Activated CD4-positive, alpha-beta T cell treated with anti-CD3 and anti-CD28 coated beads, Interleukin-2, amount 50 U/mL, for 48 hours (primary cell): ENCODE measurements around the gene PROC.

Source experiments
- DNase-seq, 2 experiments: peaks; one replicate each; pipeline ENCODE4 v3.0.0-alpha.2; 2020

PROC gene

DNA sequence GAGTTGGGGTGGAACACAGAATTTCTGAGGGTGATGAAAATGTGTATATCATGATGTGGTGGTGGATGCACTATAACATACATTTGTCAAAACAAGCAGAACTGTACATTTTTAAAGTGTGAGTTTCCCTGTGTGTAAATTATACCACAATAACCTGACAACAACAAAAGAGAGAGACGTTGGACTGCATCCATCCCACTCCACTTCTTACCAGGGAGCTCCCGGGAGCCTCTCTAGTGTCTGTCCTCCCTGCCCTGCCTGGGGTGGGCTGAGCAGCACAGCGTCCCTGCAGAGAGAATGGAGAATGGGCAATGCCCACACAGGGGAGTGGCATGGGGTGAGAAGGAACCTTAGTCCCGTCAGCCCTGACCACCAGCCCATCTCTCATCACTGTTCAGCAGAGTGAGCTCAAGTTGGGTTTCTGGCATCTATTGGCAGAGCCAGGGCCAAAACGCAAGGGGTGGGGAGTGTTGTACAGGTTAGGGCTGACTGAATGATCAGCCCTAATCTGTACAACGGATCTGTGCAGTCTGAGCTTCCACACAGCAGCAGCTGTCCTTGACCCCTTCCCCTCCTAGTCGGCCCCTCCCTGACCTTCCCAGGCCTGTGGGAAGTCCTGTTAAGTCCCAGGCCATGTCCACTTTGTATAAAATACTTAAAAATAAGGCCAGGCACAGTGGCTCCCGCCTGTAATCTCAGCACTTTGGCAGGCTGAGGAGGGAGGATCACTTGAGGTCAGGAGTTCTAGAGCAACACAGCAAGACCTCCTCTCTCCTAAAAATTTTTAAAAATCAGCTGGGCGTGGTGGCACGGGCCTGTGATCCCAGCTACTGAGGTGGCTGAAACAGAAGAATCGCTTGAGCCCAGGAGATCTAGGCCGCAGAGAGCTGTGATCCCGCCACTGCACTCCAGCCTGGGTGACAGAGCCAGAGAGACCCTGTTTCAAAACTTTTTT is 3.3 kb upstream of the PROC start:
- DNase-seq = no peak

DNA sequence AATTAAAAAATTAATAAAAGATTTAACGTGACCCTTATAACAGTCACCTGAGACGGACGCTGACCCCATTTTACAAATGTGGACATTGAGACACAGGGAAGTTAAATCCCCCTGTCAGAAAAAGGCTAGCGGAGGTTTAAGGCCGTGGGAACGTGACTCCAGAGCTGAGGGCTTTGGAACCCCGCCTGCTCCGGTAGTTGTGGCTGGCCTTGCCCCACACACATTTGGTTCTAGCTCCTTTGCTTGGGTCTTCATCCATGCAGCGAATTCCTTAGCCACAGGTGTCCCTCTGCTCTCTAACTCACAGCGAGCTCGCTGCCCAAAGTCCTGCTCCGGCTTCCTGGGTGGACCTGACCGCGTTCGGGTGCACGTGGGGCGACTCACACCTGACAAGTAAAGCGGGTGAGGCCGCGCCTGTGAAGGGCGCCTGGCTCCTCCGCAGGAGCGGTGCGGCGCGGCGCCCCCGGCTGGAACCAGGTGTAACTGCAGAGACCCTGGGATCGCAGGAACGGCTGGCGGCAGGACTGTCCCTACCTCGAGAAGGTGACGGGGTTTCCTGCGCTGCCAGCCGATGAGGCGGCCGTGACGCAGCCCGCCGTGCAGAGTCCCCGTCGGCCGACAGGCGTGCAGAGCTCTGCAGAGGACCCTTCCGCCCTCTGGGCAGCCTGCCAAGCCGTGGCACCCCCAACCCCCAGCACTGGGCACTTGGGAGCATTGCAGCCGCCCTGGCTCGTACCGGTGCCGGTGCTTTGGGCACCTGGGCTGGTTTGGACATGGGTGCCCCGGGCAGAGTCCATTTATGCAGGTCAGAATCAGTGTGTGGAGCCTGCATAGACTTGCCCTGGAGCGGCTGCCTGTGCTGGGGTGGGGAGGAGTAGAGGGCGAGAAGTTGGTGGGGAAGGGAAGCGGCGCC is 2.4 kb upstream of the PROC start:
- DNase-seq = peak; percentile 83 to 86

GRCh38 chr2:127416506-127417001 is 1.7 kb upstream of the PROC start:
- no peak for DNase-seq

DNA sequence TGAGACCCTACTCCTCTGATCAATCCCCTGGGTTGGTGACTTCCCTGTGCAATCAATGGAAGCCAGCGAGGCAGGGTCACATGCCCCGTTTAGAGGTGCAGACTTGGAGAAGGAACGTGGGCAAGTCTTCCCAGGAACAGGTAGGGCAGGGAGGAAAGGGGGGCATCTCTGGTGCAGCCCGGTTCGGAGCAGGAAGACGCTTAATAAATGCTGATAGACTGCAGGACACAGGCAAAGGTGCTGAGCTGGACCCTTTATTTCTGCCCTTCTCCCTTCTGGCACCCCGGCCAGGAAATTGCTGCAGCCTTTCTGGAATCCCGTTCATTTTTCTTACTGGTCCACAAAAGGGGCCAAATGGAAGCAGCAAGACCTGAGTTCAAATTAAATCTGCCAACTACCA is 821 bp upstream of the PROC start:
- DNase-seq = no peak

DNA sequence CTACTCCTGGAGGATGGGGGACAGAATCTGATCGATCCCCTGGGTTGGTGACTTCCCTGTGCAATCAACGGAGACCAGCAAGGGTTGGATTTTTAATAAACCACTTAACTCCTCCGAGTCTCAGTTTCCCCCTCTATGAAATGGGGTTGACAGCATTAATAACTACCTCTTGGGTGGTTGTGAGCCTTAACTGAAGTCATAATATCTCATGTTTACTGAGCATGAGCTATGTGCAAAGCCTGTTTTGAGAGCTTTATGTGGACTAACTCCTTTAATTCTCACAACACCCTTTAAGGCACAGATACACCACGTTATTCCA is 844 bp downstream of the PROC start:
- no peak for DNase-seq

DNA sequence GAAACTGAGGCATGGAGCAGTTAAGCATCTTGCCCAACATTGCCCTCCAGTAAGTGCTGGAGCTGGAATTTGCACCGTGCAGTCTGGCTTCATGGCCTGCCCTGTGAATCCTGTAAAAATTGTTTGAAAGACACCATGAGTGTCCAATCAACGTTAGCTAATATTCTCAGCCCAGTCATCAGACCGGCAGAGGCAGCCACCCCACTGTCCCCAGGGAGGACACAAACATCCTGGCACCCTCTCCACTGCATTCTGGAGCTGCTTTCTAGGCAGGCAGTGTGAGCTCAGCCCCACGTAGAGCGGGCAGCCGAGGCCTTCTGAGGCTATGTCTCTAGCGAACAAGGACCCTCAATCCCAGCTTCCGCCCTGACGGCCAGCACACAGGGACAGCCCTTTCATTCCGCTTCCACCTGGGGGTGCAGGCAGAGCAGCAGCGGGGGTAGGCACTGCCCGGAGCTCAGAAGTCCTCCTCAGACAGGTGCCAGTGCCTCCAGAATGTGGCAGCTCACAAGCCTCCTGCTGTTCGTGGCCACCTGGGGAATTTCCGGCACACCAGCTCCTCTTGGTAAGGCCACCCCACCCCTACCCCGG is 1.3 kb downstream of the PROC start:
- DNase-seq = no peak

GRCh38 chr2:127420039-127420864 is 2.0 kb downstream of the PROC start:
- DNase-seq = no peak

- DNase-seq = no peak
These were observed 3.0 kb downstream of the PROC start for GRCh38 chr2:127421116-127421800.

GRCh38 chr2:127421871-127422558 is 3.8 kb downstream of the PROC start:
- no peak for DNase-seq

GRCh38 chr2:127422559-127423477 is 4.6 kb downstream of the PROC start:
- no peak for DNase-seq

DNA sequence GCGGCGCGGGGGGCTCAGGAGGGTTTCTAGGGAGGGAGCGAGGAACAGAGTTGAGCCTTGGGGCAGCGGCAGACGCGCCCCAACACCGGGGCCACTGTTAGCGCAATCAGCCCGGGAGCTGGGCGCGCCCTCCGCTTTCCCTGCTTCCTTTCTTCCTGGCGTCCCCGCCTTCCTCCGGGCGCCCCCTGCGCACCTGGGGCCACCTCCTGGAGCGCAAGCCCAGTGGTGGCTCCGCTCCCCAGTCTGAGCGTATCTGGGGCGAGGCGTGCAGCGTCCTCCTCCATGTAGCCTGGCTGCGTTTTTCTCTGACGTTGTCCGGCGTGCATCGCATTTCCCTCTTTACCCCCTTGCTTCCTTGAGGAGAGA is 5.2 kb downstream of the PROC start:
- no peak for DNase-seq

GRCh38 chr2:127423880-127424279 is 5.7 kb downstream of the PROC start:
- DNase-seq = no peak

DNA sequence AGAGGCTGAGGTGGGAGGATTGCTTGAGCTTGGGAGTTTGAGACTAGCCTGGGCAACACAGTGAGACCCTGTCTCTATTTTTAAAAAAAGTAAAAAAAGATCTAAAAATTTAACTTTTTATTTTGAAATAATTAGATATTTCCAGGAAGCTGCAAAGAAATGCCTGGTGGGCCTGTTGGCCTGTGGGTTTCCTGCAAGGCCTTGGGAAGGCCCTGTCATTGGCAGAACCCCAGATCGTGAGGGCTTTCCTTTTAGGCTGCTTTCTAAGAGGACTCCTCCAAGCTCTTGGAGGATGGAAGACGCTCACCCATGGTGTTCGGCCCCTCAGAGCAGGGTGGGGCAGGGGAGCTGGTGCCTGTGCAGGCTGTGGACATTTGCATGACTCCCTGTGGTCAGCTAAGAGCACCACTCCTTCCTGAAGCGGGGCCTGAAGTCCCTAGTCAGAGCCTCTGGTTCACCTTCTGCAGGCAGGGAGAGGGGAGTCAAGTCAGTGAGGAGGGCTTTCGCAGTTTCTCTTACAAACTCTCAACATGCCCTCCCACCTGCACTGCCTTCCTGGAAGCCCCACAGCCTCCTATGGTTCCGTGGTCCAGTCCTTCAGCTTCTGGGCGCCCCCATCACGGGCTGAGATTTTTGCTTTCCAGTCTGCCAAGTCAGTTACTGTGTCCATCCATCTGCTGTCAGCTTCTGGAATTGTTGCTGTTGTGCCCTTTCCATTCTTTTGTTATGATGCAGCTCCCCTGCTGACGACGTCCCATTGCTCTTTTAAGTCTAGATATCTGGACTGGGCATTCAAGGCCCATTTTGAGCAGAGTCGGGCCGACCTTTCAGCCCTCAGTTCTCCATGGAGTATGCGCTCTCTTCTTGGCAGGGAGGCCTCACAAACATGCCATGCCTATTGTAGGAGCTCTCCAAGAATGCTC is 6.6 kb downstream of the PROC start:
- DNase-seq = no peak

DNA sequence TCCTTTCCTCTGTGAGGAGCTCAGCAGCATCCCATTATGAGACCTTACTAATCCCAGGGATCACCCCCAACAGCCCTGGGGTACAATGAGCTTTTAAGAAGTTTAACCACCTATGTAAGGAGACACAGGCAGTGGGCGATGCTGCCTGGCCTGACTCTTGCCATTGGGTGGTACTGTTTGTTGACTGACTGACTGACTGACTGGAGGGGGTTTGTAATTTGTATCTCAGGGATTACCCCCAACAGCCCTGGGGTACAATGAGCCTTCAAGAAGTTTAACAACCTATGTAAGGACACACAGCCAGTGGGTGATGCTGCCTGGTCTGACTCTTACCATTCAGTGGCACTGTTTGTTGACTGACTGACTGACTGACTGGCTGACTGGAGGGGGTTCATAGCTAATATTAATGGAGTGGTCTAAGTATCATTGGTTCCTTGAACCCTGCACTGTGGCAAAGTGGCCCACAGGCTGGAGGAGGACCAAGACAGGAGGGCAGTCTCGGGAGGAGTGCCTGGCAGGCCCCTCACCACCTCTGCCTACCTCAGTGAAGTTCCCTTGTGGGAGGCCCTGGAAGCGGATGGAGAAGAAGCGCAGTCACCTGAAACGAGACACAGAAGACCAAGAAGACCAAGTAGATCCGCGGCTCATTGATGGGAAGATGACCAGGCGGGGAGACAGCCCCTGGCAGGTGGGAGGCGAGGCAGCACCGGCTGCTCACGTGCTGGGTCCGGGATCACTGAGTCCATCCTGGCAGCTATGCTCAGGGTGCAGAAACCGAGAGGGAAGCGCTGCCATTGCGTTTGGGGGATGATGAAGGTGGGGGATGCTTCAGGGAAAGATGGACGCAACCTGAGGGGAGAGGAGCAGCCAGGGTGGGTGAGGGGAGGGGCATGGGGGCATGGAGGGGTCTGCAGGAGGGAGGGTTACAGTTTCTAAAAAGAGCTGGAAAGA is 7.6 kb downstream of the PROC start:
- no peak for DNase-seq

DNA sequence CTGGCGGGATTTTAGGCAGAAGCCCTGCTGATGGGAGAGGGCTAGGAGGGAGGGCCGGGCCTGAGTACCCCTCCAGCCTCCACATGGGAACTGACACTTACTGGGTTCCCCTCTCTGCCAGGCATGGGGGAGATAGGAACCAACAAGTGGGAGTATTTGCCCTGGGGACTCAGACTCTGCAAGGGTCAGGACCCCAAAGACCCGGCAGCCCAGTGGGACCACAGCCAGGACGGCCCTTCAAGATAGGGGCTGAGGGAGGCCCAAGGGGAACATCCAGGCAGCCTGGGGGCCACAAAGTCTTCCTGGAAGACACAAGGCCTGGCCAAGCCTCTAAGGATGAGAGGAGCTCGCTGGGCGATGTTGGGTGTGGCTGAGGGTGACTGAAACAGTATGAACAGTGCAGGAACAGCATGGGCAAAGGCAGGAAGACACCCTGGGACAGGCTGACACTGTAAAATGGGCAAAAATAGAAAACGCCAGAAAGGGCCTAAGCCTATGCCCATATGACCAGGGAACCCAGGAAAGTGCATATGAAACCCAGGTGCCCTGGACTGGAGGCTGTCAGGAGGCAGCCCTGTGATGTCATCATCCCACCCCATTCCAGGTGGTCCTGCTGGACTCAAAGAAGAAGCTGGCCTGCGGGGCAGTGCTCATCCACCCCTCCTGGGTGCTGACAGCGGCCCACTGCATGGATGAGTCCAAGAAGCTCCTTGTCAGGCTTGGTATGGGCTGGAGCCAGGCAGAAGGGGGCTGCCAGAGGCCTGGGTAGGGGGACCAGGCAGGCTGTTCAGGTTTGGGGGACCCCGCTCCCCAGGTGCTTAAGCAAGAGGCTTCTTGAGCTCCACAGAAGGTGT is 8.5 kb downstream of the PROC start:
- no peak for DNase-seq

DNA sequence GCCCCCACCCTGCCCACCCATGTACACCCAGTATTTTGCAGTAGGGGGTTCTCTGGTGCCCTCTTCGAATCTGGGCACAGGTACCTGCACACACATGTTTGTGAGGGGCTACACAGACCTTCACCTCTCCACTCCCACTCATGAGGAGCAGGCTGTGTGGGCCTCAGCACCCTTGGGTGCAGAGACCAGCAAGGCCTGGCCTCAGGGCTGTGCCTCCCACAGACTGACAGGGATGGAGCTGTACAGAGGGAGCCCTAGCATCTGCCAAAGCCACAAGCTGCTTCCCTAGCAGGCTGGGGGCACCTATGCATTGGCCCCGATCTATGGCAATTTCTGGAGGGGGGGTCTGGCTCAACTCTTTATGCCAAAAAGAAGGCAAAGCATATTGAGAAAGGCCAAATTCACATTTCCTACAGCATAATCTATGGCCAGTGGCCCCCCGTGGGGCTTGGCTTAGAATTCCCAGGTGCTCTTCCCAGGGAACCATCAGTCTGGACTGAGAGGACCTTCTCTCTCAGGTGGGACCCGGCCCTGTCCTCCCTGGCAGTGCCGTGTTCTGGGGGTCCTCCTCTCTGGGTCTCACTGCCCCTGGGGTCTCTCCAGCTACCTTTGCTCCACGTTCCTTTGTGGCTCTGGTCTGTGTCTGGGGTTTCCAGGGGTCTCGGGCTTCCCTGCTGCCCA is 9.3 kb downstream of the PROC start:
- no peak for DNase-seq
